Endothelial cell of umbilical vein (primary cell): ENCODE data around the gene ANAPC16. TPM values are rescaled to one million over a fixed set of nuclear protein-coding genes. Genes with fewer than 3 reads are reported as not detected.

Experiments
- BruUV-seq: library from RNA; stranded (reverse); fragments of 400-500 nt; replicated peaks from 2 replicates; lab custom pipeline; 2021; lab: Mats Ljungman, UMichigan
- CTCF ChIA-PET: fragments of 300-600, 350-600 bp; sonication (Branson Sonifier 250); formaldehyde crosslinking; loops from one replicate; lab custom pipeline; 2021; ENCODE audit warnings: antibody characterized with exemption, inconsistent platforms; lab: Charles Lee
- POLR2A ChIA-PET: fragments of 300-600, 350-600 bp; sonication (Branson Sonifier 250); formaldehyde crosslinking; loops from one replicate; lab custom pipeline; 2021; ENCODE audit warnings: antibody characterized with exemption, inconsistent platforms; lab: Charles Lee
- DNase-seq: peaks from one replicate; pipeline ENCODE4 v3.0.0-alpha.2; 2011; ENCODE audit warnings: low read depth, low spot score
- FAIRE-seq: peaks from 2 replicates; lab custom pipeline; 2011; peaks lifted over from hg19 to GRCh38; lab: Jason Lieb, UNC
- H2AFZ ChIP-seq: 2 replicates; pipeline ENCODE4 v1.6.0; 2012; ENCODE audit warnings: low read depth, low read length, control low read depth, inconsistent platforms
- H3K27ac ChIP-seq: 2 replicates; pipeline ENCODE4 v1.5.1; 2011; ENCODE audit warnings: low read depth, mild to moderate bottlenecking, control low read depth, low read length, moderate library complexity; ENCODE audit not compliant: insufficient read depth
- H3K27me3 ChIP-seq, 2 experiments: 2 replicates each; pipeline versions ENCODE4 v1.6.0 to v1.6.1; 2011; ENCODE audit warnings: low read length in 2 of 2, mixed read lengths in 1 of 2; ENCODE audit not compliant: control insufficient read depth in 2 of 2, insufficient read depth in 2 of 2
- H3K36me3 ChIP-seq, 2 experiments: 2 replicates in 1 of 2; 3 replicates in 1 of 2; pipeline ENCODE4 v1.5.1; 2011; ENCODE audit warnings: low read length in 2 of 2, mild to moderate bottlenecking in 1 of 2, moderate library complexity in 1 of 2; ENCODE audit not compliant: control insufficient read depth in 2 of 2, insufficient read depth in 2 of 2; ENCODE audit errors: extremely low read depth in 1 of 2
- H3K4me1 ChIP-seq: 3 replicates; pipeline ENCODE4 v1.5.1; 2011; ENCODE audit warnings: mild to moderate bottlenecking, low read length; ENCODE audit not compliant: control insufficient read depth, insufficient read depth; ENCODE audit errors: extremely low read depth
- H3K4me2 ChIP-seq: 2 replicates; pipeline ENCODE4 v1.6.1; 2011; ENCODE audit warnings: low read length, control low read depth, mixed read lengths; ENCODE audit not compliant: insufficient read depth
- H3K4me3 ChIP-seq, 3 experiments: fragments of 200-600 bp in 1 of 3; sonication (generic), shearing (Covaris generic) in 1 of 3; replicated peaks in 1 of 3; 2 replicates each; pipeline ENCODE4 v1.5.1; 2011 to 2016; ENCODE audit warnings: control low read depth in 3 of 3, low read length in 3 of 3, mild to moderate bottlenecking in 2 of 3, inconsistent platforms in 1 of 3, low read depth in 1 of 3, moderate library complexity in 1 of 3; ENCODE audit not compliant: insufficient read depth in 1 of 3
- H3K79me2 ChIP-seq: 2 replicates; pipeline ENCODE4 v1.6.0; 2012; ENCODE audit warnings: low read length, inconsistent platforms; ENCODE audit not compliant: control insufficient read depth, insufficient read depth
- H3K9ac ChIP-seq: replicated peaks from 2 replicates; pipeline ENCODE3; 2011; ENCODE audit warnings: low read length, control low read depth; ENCODE audit not compliant: insufficient read depth; ENCODE audit errors: extremely low read depth
- H3K9me1 ChIP-seq: replicated peaks from 3 replicates; pipeline ENCODE4 v1.6.0; 2011; ENCODE audit warnings: mild to moderate bottlenecking, low read length; ENCODE audit not compliant: control insufficient read depth, insufficient read depth; ENCODE audit errors: extremely low read depth
- H3K9me3 ChIP-seq: replicated peaks from 2 replicates; pipeline ENCODE4 v1.5.1; 2012; ENCODE audit warnings: low read length, inconsistent platforms; ENCODE audit not compliant: control insufficient read depth, insufficient read depth
- H4K20me1 ChIP-seq: replicated peaks from 2 replicates; pipeline ENCODE3; 2011; ENCODE audit warnings: mild to moderate bottlenecking, low read length; ENCODE audit not compliant: control insufficient read depth, insufficient read depth; ENCODE audit errors: extremely low read depth
- EZH2 ChIP-seq: IDR thresholded peaks from 2 replicates; pipeline ENCODE4 v1.6.1; 2012; ENCODE audit warnings: borderline replicate concordance, low read depth, mild to moderate bottlenecking, moderate library complexity, low read length, inconsistent platforms; ENCODE audit not compliant: severe bottlenecking
- FOS ChIP-seq: IDR thresholded peaks from 2 replicates; pipeline ENCODE4 v1.6.1; 2011; ENCODE audit warnings: mild to moderate bottlenecking, low read length, moderate library complexity, borderline replicate concordance; ENCODE audit not compliant: insufficient read depth
- GATA2 ChIP-seq: IDR thresholded peaks from 2 replicates; pipeline ENCODE4 v1.7.0; 2011; ENCODE audit warnings: low read depth, mild to moderate bottlenecking, moderate library complexity, mixed read lengths, low read length; ENCODE audit not compliant: insufficient read length, insufficient read depth
- JUN ChIP-seq: IDR thresholded peaks from 2 replicates; pipeline ENCODE4 v1.6.1; 2011; ENCODE audit warnings: borderline replicate concordance, low read depth; ENCODE audit not compliant: insufficient read length, insufficient read depth
- MYC ChIP-seq: IDR thresholded peaks from one replicate; pipeline ENCODE4 v1.6.1; 2011; ENCODE audit warnings: mild to moderate bottlenecking, low read depth, low read length
- POLR2A ChIP-seq: IDR thresholded peaks from 2 replicates; pipeline ENCODE4 v1.6.1; 2012; ENCODE audit warnings: low read depth, mild to moderate bottlenecking, control low read depth, low read length
- POLR2AphosphoS5 ChIP-seq: IDR thresholded peaks from 2 replicates; pipeline ENCODE4 v1.6.1; 2012; ENCODE audit warnings: low read depth, mild to moderate bottlenecking, control low read depth, low read length, moderate library complexity; ENCODE audit not compliant: insufficient read depth
- dilution Hi-C: fragments of 300-500 bp; cut with MboI; formaldehyde crosslinking; loops from one replicate; pipeline ENCODE4 v1.15.0; 2019; ENCODE audit warnings: low sequenced_read_pairs; ENCODE audit not compliant: extremely low pct_ligation_motif_present
- intact Hi-C: fragments of 100-400 bp; cut with micrococcal nuclease; formaldehyde crosslinking; loops from one replicate; pipeline ENCODE4 v1.10.0; 2022
- polyA plus RNA-seq, 4 experiments: library from polyadenylated mRNA; depleted of rRNA in 3 of 4; stranded (reverse) in 3 of 4; unstranded in 1 of 4; fragments of >200 nt; gene quantifications; 2 replicates each; pipeline versions ENCODE4 v1.2.1 to v1.2.3, GENCODE V29; 2011 to 2012; ENCODE audit warnings: missing spikeins in 1 of 4
- total RNA-seq: library from RNA; stranded (reverse); gene quantifications from 2 replicates; pipeline ENCODE4 v1.2.3, GENCODE V29; 2021
- TF ChIP-seq, protein P1 (sequence below), 2 donors: IDR thresholded peaks; 1 replicate in 1 of 2; 2 replicates in 1 of 2; pipeline ENCODE4 v1.5.1; 2011; ENCODE audit warnings: low read length in 2 of 2, mild to moderate bottlenecking in 2 of 2, moderate library complexity in 2 of 2, control low read depth in 1 of 2, inconsistent platforms in 1 of 2, low read depth in 1 of 2; ENCODE audit not compliant: insufficient read depth in 1 of 2; ENCODE audit errors: extremely low read depth in 1 of 2
- TF ChIP-seq, protein P2 (sequence below): IDR thresholded peaks from 2 replicates; pipeline ENCODE4 v1.6.1; 2011; ENCODE audit not compliant: insufficient read depth, insufficient read length

The ANAPC16 gene
- total and polyA plus RNA-seq, 2 donors (not counting 3 experiments of a cell fraction or from before 2014, with no cell fraction given), result 38.1 to 44.4 TPM

DNA sequence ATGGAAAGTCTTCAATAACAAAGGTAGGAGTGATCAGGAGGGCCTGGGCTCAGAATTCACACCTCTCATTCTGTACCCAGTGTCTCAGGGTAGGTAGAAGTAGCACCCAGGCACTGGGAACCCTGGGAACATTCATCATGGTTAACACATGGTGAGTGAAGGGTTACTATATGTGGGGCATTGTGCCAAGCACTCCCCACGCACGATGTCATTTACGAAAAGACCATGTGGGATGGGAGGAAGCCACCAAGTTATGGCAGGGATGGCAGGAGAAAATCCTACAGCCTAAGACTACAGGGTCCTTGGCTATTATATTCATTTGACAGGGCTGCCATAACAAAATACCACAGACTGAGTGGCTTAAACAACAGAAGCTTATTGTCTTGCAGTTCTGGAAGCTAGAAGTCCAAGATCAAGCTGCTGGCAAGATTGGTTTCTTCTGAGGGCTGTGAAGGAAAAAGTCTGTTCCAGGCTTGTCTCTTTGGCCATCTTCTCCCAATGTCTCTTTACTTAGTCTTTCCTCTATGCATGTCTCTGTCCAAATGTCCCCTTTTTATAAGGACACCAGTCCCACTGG, 30.2 kb downstream of the ANAPC16 start:
- H3K79me2 ChIP-seq, result no peaks in the 10 kb centered on the region
- no peak overlapping the region for H2AFZ ChIP-seq
- no peaks in the 10 kb centered on the region for H3K36me3 ChIP-seq
- ChIA-PET CTCF (interaction anchor here (1.3 to 2.8 kb wide), 2 partner anchors 81 to 120 kb away, joined by 3 to 10 read pairs; no protein-coding TSS in a partner anchor), POLR2A (interaction anchor here (3.1 kb wide), 1 partner anchor 28 kb away, joined by 22 read pairs; the partner anchor contains the start of gene DDIT4)
- dilution Hi-C loops, result no loop called here
- H3K9ac ChIP-seq, result no peak overlapping the region
- no peak for DNase-seq
- no peaks in the 10 kb centered on the region for H3K9me3 ChIP-seq
- no peak overlapping the region for H3K27ac ChIP-seq
- H3K9me1 ChIP-seq, result no peaks in the 10 kb centered on the region
- no peak overlapping the region for H3K4me3 ChIP-seq
- BruUV-seq, result no TSS peak
- H3K4me1 ChIP-seq, result peaks cover 51% of the 10 kb centered on the region
- no peak for FAIRE-seq
- TF ChIP-seq, protein P1, sequence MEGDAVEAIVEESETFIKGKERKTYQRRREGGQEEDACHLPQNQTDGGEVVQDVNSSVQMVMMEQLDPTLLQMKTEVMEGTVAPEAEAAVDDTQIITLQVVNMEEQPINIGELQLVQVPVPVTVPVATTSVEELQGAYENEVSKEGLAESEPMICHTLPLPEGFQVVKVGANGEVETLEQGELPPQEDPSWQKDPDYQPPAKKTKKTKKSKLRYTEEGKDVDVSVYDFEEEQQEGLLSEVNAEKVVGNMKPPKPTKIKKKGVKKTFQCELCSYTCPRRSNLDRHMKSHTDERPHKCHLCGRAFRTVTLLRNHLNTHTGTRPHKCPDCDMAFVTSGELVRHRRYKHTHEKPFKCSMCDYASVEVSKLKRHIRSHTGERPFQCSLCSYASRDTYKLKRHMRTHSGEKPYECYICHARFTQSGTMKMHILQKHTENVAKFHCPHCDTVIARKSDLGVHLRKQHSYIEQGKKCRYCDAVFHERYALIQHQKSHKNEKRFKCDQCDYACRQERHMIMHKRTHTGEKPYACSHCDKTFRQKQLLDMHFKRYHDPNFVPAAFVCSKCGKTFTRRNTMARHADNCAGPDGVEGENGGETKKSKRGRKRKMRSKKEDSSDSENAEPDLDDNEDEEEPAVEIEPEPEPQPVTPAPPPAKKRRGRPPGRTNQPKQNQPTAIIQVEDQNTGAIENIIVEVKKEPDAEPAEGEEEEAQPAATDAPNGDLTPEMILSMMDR (IDR thresholded peaks at IDR 0.05; ENCODE audit: extremely low read depth in 1 of 2, insufficient read depth in 1 of 2, low read depth in 1 of 2, low read length in 2 of 2), result no peak
- TF ChIP-seq MYC, result no peak
- TF ChIP-seq POLR2A, result no peak
- no peak for TF ChIP-seq FOS
- no peak for TF ChIP-seq JUN
- TF ChIP-seq, protein P2, sequence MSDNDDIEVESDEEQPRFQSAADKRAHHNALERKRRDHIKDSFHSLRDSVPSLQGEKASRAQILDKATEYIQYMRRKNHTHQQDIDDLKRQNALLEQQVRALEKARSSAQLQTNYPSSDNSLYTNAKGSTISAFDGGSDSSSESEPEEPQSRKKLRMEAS, result no peak
- TF ChIP-seq GATA2, result no peak
- TF ChIP-seq POLR2AphosphoS5, result no peak
- no peak for TF ChIP-seq EZH2
- no peaks in the 10 kb centered on the region for H3K27me3 ChIP-seq
- intact Hi-C loops, result no loop called here
- H3K4me2 ChIP-seq, result no peak overlapping the region
- H4K20me1 ChIP-seq, result no peaks in the 10 kb centered on the region
